ENCODE data around the gene TMEM250. TPM values are rescaled to one million over a fixed set of nuclear protein-coding genes. Genes with fewer than 3 reads are reported as not detected.

TMEM250 gene
- total RNA-seq = 24.0 TPM

- H3K9me3 ChIP-seq (ENCODE audit: control insufficient read depth in 3 of 3, low read length in 3 of 3) = no peaks in the 10 kb centered on the region
- peaks cover 33 to 48% (median 36%) of the 10 kb centered on the region in 3 donors for H3K4me1 ChIP-seq (ENCODE audit: control insufficient read depth in 3 of 3, insufficient read depth in 3 of 3, low read length in 3 of 3)
- peaks cover 0 to under 1% (median 0%) of the 10 kb centered on the region in 3 donors for H3K27me3 ChIP-seq (ENCODE audit: control insufficient read depth in 3 of 3, insufficient read depth in 3 of 3, low read length in 3 of 3)
These were observed at the start of gene TMEM250 for GRCh38 chr9:136118320-136119060. TSS of gene TMEM250 (minus strand) at chr9:136118875. CDS start at chr9:136116900, 1,975 bp downstream.

GRCh38 chr9:136163248-136163850 is 44.7 kb upstream of the TMEM250 start:
- H3K36me3 ChIP-seq (ENCODE audit: control insufficient read depth in 3 of 3, insufficient read depth in 3 of 3, low read length in 3 of 3) = no peaks in the 10 kb centered on the region
- no peak overlapping the region for H3K9ac ChIP-seq (ENCODE audit: low read depth in 1 of 3, low read length in 3 of 3)
- H3K27ac ChIP-seq (ENCODE audit: low read depth, low read length) = no peak overlapping the region
- H3K27me3 ChIP-seq (ENCODE audit: control insufficient read depth in 3 of 3, insufficient read depth in 3 of 3, low read length in 3 of 3) = peaks cover 5 to 22% (median 7%) of the 10 kb centered on the region in 3 donors
- H3K4me1 ChIP-seq (ENCODE audit: control insufficient read depth in 3 of 3, insufficient read depth in 3 of 3, low read length in 3 of 3) = no peaks in the 10 kb centered on the region
- no peaks in the 10 kb centered on the region for H3K9me3 ChIP-seq (ENCODE audit: control insufficient read depth in 3 of 3, low read length in 3 of 3)
- H3K4me3 ChIP-seq (ENCODE audit: low read length in 3 of 3) = no peak overlapping the region

More at GRCh38 chr9:136118320-136119060, at the start of gene TMEM250:
- Histone ChIP-seq H3K36me3 (ENCODE audit: control insufficient read depth in 3 of 3, insufficient read depth in 3 of 3, low read length in 3 of 3) (peaks cover 4 to 15% (median 13%) of the 10 kb centered on the region in 3 donors), H3K9ac (ENCODE audit: low read depth in 1 of 3, low read length in 3 of 3) (peak within 1 kb of the TSS; percentile 83 to 89 (median 86)), H3K4me3 (ENCODE audit: low read length in 3 of 3) (peak within 1 kb of the TSS; percentile 74 to 78 (median 78)), H3K27ac (ENCODE audit: low read depth, low read length) (peak within 1 kb of the TSS; percentile 91)

- no peaks in the 10 kb centered on the region for H3K36me3 ChIP-seq (ENCODE audit: control insufficient read depth in 3 of 3, insufficient read depth in 3 of 3, low read length in 3 of 3)
- no peaks in the 10 kb centered on the region for H3K9me3 ChIP-seq (ENCODE audit: control insufficient read depth in 3 of 3, low read length in 3 of 3)
- peaks cover 6 to 34% (median 19%) of the 10 kb centered on the region in 3 donors for H3K27me3 ChIP-seq (ENCODE audit: control insufficient read depth in 3 of 3, insufficient read depth in 3 of 3, low read length in 3 of 3)
- H3K4me3 ChIP-seq (ENCODE audit: low read length in 3 of 3) = no peak overlapping the region
- H3K27ac ChIP-seq (ENCODE audit: low read depth, low read length) = no peak overlapping the region
- H3K9ac ChIP-seq (ENCODE audit: low read depth in 1 of 3, low read length in 3 of 3) = no peak overlapping the region
- no peaks in the 10 kb centered on the region for H3K4me1 ChIP-seq (ENCODE audit: control insufficient read depth in 3 of 3, insufficient read depth in 3 of 3, low read length in 3 of 3)
These were observed 42.4 kb upstream of the TMEM250 start for GRCh38 chr9:136160995-136161610.

GRCh38 chr9:136160381-136160841 is 41.7 kb upstream of the TMEM250 start:
- Histone ChIP-seq H3K4me1 (ENCODE audit: control insufficient read depth in 3 of 3, insufficient read depth in 3 of 3, low read length in 3 of 3) (no peaks in the 10 kb centered on the region), H3K36me3 (ENCODE audit: control insufficient read depth in 3 of 3, insufficient read depth in 3 of 3, low read length in 3 of 3) (no peaks in the 10 kb centered on the region), H3K9me3 (ENCODE audit: control insufficient read depth in 3 of 3, low read length in 3 of 3) (no peaks in the 10 kb centered on the region), H3K9ac (ENCODE audit: low read depth in 1 of 3, low read length in 3 of 3) (no peak overlapping the region), H3K4me3 (ENCODE audit: low read length in 3 of 3) (no peak overlapping the region), H3K27ac (ENCODE audit: low read depth, low read length) (no peak overlapping the region), H3K27me3 (ENCODE audit: control insufficient read depth in 3 of 3, insufficient read depth in 3 of 3, low read length in 3 of 3) (peaks cover 12 to 41% (median 24%) of the 10 kb centered on the region in 3 donors)

GRCh38 chr9:136159851-136160250 is 41.2 kb upstream of the TMEM250 start:
- peaks cover 17 to 46% (median 29%) of the 10 kb centered on the region in 3 donors for H3K27me3 ChIP-seq (ENCODE audit: control insufficient read depth in 3 of 3, insufficient read depth in 3 of 3, low read length in 3 of 3)

GRCh38 chr9:136157477-136158265 is 39.0 kb upstream of the TMEM250 start:
- H3K27ac ChIP-seq (ENCODE audit: low read depth, low read length) = no peak overlapping the region
- no peaks in the 10 kb centered on the region for H3K9me3 ChIP-seq (ENCODE audit: control insufficient read depth in 3 of 3, low read length in 3 of 3)
- no peaks in the 10 kb centered on the region for H3K4me1 ChIP-seq (ENCODE audit: control insufficient read depth in 3 of 3, insufficient read depth in 3 of 3, low read length in 3 of 3)
- H3K27me3 ChIP-seq (ENCODE audit: control insufficient read depth in 3 of 3, insufficient read depth in 3 of 3, low read length in 3 of 3) = peaks cover 20 to 49% (median 33%) of the 10 kb centered on the region in 3 donors
- no peak overlapping the region for H3K9ac ChIP-seq (ENCODE audit: low read depth in 1 of 3, low read length in 3 of 3)
- H3K36me3 ChIP-seq (ENCODE audit: control insufficient read depth in 3 of 3, insufficient read depth in 3 of 3, low read length in 3 of 3) = no peaks in the 10 kb centered on the region
- H3K4me3 ChIP-seq (ENCODE audit: low read length in 3 of 3) = no peak overlapping the region

More at GRCh38 chr9:136159851-136160250, 41.2 kb upstream of the TMEM250 start:
- Histone ChIP-seq H3K4me3 (ENCODE audit: low read length in 3 of 3) (no peak overlapping the region), H3K27ac (ENCODE audit: low read depth, low read length) (no peak overlapping the region), H3K9me3 (ENCODE audit: control insufficient read depth in 3 of 3, low read length in 3 of 3) (no peaks in the 10 kb centered on the region), H3K36me3 (ENCODE audit: control insufficient read depth in 3 of 3, insufficient read depth in 3 of 3, low read length in 3 of 3) (no peaks in the 10 kb centered on the region), H3K4me1 (ENCODE audit: control insufficient read depth in 3 of 3, insufficient read depth in 3 of 3, low read length in 3 of 3) (no peaks in the 10 kb centered on the region), H3K9ac (ENCODE audit: low read depth in 1 of 3, low read length in 3 of 3) (no peak overlapping the region)

GRCh38 chr9:136156209-136157120 is 37.8 kb upstream of the TMEM250 start:
- no peaks in the 10 kb centered on the region for H3K9me3 ChIP-seq (ENCODE audit: control insufficient read depth in 3 of 3, low read length in 3 of 3)
- no peak overlapping the region for H3K9ac ChIP-seq (ENCODE audit: low read depth in 1 of 3, low read length in 3 of 3)
- H3K27ac ChIP-seq (ENCODE audit: low read depth, low read length) = no peak overlapping the region
- no peaks in the 10 kb centered on the region for H3K4me1 ChIP-seq (ENCODE audit: control insufficient read depth in 3 of 3, insufficient read depth in 3 of 3, low read length in 3 of 3)
- no peak overlapping the region for H3K4me3 ChIP-seq (ENCODE audit: low read length in 3 of 3)
- H3K36me3 ChIP-seq (ENCODE audit: control insufficient read depth in 3 of 3, insufficient read depth in 3 of 3, low read length in 3 of 3) = no peaks in the 10 kb centered on the region
- H3K27me3 ChIP-seq (ENCODE audit: control insufficient read depth in 3 of 3, insufficient read depth in 3 of 3, low read length in 3 of 3) = peaks cover 20 to 49% (median 33%) of the 10 kb centered on the region in 3 donors

- Histone ChIP-seq H3K4me3 (ENCODE audit: low read length in 3 of 3) (no peak overlapping the region), H3K9ac (ENCODE audit: low read depth in 1 of 3, low read length in 3 of 3) (no peak overlapping the region), H3K36me3 (ENCODE audit: control insufficient read depth in 3 of 3, insufficient read depth in 3 of 3, low read length in 3 of 3) (no peaks in the 10 kb centered on the region), H3K27me3 (ENCODE audit: control insufficient read depth in 3 of 3, insufficient read depth in 3 of 3, low read length in 3 of 3) (peaks cover 20 to 45% (median 33%) of the 10 kb centered on the region in 3 donors), H3K27ac (ENCODE audit: low read depth, low read length) (no peak overlapping the region), H3K4me1 (ENCODE audit: control insufficient read depth in 3 of 3, insufficient read depth in 3 of 3, low read length in 3 of 3) (no peaks in the 10 kb centered on the region), H3K9me3 (ENCODE audit: control insufficient read depth in 3 of 3, low read length in 3 of 3) (no peaks in the 10 kb centered on the region)
These were observed 36.9 kb upstream of the TMEM250 start for GRCh38 chr9:136155576-136155975.

GRCh38 chr9:136154943-136155342 is 36.3 kb upstream of the TMEM250 start:
- Histone ChIP-seq H3K9me3 (ENCODE audit: control insufficient read depth in 3 of 3, low read length in 3 of 3) (no peaks in the 10 kb centered on the region), H3K4me3 (ENCODE audit: low read length in 3 of 3) (no peak overlapping the region), H3K36me3 (ENCODE audit: control insufficient read depth in 3 of 3, insufficient read depth in 3 of 3, low read length in 3 of 3) (no peaks in the 10 kb centered on the region), H3K9ac (ENCODE audit: low read depth in 1 of 3, low read length in 3 of 3) (no peak overlapping the region), H3K27ac (ENCODE audit: low read depth, low read length) (no peak overlapping the region), H3K27me3 (ENCODE audit: control insufficient read depth in 3 of 3, insufficient read depth in 3 of 3, low read length in 3 of 3) (peaks cover 20 to 43% (median 33%) of the 10 kb centered on the region in 3 donors), H3K4me1 (ENCODE audit: control insufficient read depth in 3 of 3, insufficient read depth in 3 of 3, low read length in 3 of 3) (no peaks in the 10 kb centered on the region)

All from skeletal muscle tissue (tissue), 4 donors.